Testis (tissue), 2 donors: ENCODE results near the gene TMEM40.

Experiments used
- POLR2A ChIP-seq: fragments of 450-650 bp; IDR thresholded peaks from one replicate; pipeline ENCODE4 v1.6.1; 2017; ENCODE audit warnings: antibody characterized with exemption, mild to moderate bottlenecking, moderate library complexity
- TF ChIP-seq, protein P1 (sequence below), 3 experiments: fragments of 450-650 bp in 2 of 3; fragments of 200-600 bp in 1 of 3; sonication (generic) in 1 of 3; IDR thresholded peaks; one replicate each; pipeline ENCODE4 v1.5.1; 2016 to 2019; ENCODE audit warnings: antibody characterized with exemption in 3 of 3, mild to moderate bottlenecking in 2 of 3, moderate library complexity in 1 of 3

DNA sequence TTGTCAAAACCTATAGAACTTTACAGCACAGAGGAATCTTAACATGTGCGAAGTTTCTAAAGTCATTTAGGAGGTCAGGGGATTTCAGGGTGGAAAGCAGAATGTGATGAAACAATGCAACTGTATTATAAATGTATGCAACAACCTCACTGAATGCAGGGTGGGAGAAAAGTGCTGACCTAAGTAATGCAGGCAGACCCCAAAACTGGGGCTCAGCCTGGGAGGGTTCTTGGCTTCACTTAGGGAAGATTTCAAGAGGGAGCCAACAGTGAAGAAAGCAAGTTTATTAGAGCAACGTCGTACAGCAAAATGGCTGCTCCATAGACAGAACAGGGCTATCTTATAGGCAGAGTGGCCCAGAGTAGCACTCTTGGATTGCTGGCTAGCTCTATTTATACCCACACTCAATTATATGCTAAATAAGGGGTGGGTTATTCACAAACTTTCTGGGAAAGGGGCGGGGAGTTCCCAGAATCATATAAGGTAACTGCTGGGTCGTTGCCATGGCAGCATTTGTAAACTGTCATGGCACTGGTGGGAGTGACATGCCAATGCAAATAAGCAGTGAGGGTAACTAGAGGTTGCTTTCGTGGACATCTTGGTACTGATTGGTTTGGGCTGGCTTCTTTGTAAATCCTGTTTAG lies 23.2 kb upstream of the TMEM40 start:
- TF ChIP-seq, protein P1, sequence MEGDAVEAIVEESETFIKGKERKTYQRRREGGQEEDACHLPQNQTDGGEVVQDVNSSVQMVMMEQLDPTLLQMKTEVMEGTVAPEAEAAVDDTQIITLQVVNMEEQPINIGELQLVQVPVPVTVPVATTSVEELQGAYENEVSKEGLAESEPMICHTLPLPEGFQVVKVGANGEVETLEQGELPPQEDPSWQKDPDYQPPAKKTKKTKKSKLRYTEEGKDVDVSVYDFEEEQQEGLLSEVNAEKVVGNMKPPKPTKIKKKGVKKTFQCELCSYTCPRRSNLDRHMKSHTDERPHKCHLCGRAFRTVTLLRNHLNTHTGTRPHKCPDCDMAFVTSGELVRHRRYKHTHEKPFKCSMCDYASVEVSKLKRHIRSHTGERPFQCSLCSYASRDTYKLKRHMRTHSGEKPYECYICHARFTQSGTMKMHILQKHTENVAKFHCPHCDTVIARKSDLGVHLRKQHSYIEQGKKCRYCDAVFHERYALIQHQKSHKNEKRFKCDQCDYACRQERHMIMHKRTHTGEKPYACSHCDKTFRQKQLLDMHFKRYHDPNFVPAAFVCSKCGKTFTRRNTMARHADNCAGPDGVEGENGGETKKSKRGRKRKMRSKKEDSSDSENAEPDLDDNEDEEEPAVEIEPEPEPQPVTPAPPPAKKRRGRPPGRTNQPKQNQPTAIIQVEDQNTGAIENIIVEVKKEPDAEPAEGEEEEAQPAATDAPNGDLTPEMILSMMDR (IDR thresholded peaks at IDR 0.05), result no peak
- no peak for TF ChIP-seq POLR2A
